HG02970 (cell line): ENCODE measurements around the gene WNT9B.
A peak's percentile ranks its signal among the peaks of the same experiment; 100 is the strongest.
"Not testable (repeated sequence)": the region's sequence is repeated elsewhere in the genome, so short reads cannot be mapped to it uniquely, and the experiment has no call there.

Experiments
- ATAC-seq: cut with Tn5 transposase; IDR thresholded peaks from one replicate; pipeline ENCODE4 v1.9.1; 2021; ENCODE audit warnings: mild to moderate bottlenecking, moderate library complexity, moderate number of reproducible peaks; ENCODE audit not compliant: unreplicated experiment, low FRiP score

The WNT9B gene

GRCh38 chr17:46903762-46904672 lies 52.6 kb downstream of the WNT9B start:
- ATAC-seq: no peak

GRCh38 chr17:46908068-46908737 lies 56.8 kb downstream of the WNT9B start:
- ATAC-seq: no peak

- no peak for ATAC-seq
Observed at GRCh38 chr17:46910179-46910927, 59.0 kb downstream of the WNT9B start.

DNA sequence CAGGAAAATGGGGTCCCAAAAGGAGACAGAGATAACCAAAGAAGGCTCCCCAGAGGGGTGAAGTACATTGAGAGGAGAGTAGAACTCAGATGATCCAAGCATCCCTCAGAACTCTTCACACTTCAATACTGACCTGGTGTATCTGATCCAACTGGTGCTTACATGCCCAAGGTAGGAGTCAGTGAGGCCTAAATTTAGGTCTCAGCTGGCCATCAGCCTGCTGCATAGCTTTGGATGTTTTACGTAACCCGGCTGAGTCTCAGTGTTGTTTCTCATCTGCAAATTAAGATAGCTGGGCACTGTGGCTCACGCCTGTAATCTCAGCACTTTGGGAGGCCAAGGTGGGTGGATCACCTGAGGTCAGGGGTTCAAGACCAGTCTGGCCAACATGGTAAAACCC lies 59.9 kb downstream of the WNT9B start:
- no peak for ATAC-seq

DNA sequence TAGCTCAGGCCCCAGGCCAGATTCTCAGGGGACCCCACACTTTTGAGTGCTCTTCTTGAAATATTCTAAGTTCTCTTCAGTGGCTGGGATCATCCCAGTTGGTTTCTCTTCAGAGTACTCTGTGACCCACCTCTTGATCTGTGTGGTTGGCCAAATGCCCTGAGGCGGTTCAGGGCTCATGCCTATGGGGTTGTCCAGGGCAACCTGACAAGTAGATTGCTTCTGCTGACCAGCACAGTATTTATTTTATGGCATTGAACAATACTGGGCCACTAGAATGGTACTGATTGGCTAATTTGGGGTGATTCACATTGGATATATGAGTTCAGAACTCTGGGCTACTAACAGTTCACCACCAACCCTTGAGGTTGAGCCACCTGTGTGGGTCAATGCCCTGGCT lies 64.2 kb downstream of the WNT9B start:
- no peak for ATAC-seq

GRCh38 chr17:46916211-46916610 lies 64.8 kb downstream of the WNT9B start:
- no peak for ATAC-seq

DNA sequence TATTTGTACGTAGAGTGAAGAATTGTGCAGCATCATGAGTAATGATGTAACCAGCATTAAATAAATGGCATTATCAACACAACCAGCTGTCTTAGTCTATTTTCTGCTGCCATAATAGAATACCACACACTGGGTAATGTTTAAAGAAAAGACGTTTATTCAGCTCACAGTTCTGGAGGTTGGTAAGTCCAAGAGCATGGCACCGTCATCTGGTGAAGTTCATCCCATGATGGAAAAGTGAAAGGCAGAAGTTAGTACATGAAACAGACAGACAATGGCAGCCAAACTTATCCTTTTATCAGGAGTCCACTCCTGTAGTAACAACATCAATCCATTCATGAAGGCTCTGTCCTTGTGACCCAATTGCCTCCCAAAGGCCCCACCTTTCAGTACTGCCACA lies 65.2 kb downstream of the WNT9B start:
- no peak for ATAC-seq

GRCh38 chr17:46917041-46917440 lies 65.7 kb downstream of the WNT9B start:
- no peak for ATAC-seq

GRCh38 chr17:46917516-46917915 lies 66.1 kb downstream of the WNT9B start:
- no peak for ATAC-seq

- not testable (repeated sequence) for ATAC-seq
Observed at GRCh38 chr17:46921962-46922361, 70.6 kb downstream of the WNT9B start.

- ATAC-seq: no peak
Observed at GRCh38 chr17:46922487-46922803, 71.1 kb downstream of the WNT9B start.

DNA sequence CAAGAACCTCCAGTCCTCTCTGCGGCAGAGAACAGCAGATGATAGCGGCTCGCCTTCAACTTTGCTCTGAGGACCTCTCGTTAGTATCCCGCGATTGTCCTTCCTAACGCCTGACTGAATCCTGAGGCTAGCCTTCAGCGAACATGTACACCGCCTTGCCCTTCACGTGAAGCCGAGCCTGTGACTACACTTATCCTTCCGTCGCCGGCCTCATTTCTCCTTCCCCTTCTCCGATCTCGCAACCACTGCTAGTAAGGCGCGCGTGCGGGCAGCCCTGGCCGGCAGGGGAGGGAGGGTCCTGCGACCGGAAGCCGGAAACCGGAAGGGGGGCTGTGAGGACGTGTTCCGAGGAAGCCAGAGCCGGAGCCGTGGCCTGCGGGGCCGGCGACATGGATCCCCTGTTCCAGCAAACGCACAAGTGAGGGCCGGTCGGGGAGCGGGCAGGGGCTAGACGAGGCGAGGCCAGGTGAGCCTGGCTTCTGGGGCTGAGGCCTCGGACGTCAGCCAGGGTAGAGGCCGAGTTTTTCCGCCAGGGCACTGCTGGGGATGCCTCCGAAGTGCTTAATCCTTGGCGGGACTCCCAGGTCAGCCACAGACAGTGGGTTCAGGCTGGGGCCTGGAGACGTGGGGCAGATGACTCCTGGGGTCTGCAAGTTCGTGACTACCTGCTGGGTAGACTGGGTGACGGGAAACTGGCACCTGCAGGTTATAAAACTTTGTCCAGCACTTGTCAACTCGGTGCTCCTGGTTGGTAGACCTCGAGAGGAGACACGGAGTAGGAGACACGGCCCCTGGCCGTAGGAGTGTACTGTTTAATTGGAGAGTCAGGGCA lies 71.6 kb downstream of the WNT9B start, which contains the start of gene GOSR2:
Gene GOSR2, plus strand, starts transcription at position 357 of the 832 bp plus-strand sequence. Its CDS starts 33 bp downstream, at position 390.
- ATAC-seq: peak; percentile 74

- no peak for ATAC-seq
Observed at GRCh38 chr17:46925185-46925868, 73.9 kb downstream of the WNT9B start.

DNA sequence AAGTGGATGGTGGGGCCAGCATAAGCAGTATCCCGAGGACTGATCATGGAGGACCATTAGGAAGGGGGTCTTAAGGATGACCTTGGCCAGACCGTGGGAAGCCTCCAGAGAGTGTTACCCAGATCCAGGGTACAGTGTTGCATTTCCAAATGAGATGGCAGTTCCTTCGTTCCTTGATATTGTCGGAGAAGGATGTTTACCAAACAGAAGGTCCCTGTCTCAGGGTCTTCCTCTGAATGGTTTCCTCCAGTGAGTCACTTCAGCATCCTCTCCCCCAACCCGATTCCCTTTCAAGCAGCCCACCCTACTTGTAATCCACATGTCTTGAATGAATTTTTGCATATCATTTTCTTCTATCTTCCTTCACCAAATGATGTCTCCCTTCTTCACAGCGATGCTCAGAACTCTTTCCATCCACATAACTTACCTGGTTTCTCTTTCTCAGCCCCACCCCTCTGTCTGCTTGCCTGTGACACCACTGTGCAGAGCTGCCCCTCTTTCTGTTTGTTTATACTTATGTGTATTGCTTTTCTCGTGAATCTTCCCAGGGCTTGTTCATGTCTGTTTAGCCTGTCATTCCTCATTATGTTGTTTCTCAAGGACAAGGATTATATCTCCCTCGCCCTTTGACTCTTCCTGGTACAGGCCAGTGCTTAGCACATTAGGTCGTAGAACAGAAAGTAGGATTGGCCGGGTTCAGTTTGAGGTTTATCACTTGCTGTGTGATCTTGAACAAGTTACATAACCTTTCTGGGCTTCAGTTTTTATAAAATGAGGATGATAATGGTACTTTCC lies 77.3 kb downstream of the WNT9B start:
- ATAC-seq: no peak

GRCh38 chr17:46929413-46929812 lies 78.0 kb downstream of the WNT9B start:
- ATAC-seq: no peak

DNA sequence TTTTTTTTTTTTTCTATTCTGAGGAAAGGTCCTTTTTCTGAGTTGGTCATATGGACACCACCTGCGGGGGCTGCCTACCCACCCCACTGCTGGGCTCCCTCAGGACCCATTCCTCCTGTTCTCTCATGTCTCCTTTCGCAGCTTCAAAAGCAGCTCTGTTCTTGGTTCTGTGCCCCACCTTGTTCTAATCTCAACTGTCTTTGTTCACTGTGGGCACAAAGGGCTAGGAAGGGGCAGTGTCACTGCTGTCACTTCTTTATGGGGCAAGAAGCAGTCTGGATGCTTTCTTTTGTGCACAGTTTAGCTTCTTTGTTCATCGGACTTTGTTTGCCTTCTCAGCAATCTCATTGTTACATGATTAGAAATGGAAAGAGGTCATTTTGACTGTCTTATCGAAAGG lies 78.7 kb downstream of the WNT9B start:
- ATAC-seq: no peak

- no peak for ATAC-seq
Observed at GRCh38 chr17:46931596-46931995, 80.2 kb downstream of the WNT9B start.

- ATAC-seq: no peak
Observed at GRCh38 chr17:46935658-46936266, 84.4 kb downstream of the WNT9B start.
